ENCODE measurements around the gene SETSIP.

- TF ChIP-seq, protein P1, sequence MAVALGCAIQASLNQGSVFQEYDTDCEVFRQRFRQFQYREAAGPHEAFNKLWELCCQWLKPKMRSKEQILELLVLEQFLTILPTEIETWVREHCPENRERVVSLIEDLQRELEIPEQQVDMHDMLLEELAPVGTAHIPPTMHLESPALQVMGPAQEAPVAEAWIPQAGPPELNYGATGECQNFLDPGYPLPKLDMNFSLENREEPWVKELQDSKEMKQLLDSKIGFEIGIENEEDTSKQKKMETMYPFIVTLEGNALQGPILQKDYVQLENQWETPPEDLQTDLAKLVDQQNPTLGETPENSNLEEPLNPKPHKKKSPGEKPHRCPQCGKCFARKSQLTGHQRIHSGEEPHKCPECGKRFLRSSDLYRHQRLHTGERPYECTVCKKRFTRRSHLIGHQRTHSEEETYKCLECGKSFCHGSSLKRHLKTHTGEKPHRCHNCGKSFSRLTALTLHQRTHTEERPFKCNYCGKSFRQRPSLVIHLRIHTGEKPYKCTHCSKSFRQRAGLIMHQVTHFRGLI (tag by site-specific recombination; IDR thresholded peaks at IDR 0.05): no peak
- TF ChIP-seq ZNF211 (tag by site-specific recombination; IDR thresholded peaks at IDR 0.05; ENCODE audit: low read depth) (no peak), MZF1 (tag by site-specific recombination; IDR thresholded peaks at IDR 0.05; ENCODE audit: borderline replicate concordance) (no peak), ZNF623 (tag by site-specific recombination; IDR thresholded peaks at IDR 0.05) (peak; percentile 76), CTCF (tag by site-specific recombination; IDR thresholded peaks at IDR 0.05) (no peak)
These were observed 1.2 kb upstream of the SETSIP start for GRCh38 chr1:92076363-92076762.
